ENCODE measurements around the gene CNPPD1.

Gene CNPPD1

DNA sequence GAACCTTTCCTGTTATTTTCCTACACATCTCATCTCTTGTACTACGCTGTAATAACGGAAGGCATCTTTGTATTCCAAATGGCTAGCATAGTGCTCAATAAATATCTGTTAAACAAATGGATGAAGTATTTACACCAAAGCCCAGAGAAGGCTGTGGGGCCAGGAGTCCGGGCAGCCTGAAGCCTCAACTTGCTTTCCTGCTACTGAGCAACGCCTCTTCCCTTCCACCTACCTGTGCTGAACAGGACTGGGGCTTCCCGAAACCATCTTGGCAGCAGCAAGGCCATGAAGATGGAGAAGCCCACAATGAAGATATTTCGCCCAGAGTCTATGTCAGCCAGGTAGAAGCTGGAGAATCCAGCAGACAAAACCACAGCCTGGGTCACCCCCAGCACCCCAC lies 13.6 kb downstream of the CNPPD1 start:
- no peak for DNase-seq

DNA sequence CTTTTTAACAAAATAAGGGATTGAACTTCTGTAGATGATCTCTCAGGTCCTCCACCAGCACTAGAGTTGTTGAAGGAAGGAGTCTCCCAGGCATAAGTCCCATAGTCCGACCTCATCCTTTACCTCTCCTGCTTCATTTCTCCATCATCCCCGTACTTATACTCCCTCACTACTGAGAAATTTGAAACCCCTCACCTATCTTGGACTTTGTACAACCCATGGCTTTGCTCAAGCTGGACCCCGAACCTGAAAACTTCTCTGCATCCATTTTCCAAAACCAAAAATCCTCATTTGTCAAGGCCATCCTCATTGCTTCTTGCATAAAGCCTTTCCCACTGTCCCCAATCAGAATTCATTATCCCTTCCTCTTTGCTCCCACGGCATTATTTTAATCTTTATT lies 15.6 kb downstream of the CNPPD1 start:
- no peak for DNase-seq

DNA sequence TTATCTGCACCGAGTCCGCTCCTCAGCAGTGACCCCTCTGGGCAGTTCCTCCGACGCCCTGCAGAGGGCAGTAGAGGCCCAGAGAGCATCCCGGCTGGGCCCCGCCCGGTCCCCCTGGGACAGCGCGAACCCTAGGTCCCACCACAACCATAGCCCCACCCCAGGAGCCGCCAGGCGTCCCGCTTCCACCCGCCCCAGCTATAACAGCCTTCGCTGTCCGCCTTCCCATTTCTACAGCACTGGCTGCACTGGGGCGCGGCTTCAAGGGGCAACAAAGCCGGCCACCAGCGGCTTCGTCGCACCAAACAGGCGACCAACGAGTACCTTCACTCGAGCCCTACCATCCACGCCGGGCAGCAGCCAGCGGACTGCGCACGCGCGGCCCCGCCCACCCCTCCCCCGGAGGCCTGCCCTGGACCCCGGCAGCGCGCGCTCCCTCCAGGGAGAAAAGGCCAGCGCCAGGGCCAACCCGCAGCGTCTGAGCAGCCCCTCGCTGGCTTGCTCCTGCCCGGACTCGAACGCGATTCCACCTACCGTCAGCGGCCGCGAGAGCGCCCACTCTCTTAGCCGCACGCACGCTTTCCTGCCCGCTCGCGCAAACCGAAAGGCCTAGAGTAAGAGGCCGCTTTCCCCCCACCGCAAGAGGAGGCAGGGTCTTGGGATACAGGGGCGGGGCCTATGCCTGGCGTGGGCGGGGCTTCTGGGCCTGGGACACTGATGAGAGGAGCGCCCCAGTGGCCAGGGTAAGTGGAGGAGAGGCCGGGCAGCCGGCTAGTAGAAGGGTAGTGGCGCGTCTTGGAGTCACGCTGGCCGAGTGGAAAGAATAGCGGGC lies 16.3 kb downstream of the CNPPD1 start, which contains the start of gene NHEJ1:
TSS of gene NHEJ1 (minus strand) at position 630 of the 832 bp plus-strand sequence. CDS start 2,453 bp downstream, outside the sequence.
- peak; percentile 68 to 100 (median 93) for DNase-seq

DNA sequence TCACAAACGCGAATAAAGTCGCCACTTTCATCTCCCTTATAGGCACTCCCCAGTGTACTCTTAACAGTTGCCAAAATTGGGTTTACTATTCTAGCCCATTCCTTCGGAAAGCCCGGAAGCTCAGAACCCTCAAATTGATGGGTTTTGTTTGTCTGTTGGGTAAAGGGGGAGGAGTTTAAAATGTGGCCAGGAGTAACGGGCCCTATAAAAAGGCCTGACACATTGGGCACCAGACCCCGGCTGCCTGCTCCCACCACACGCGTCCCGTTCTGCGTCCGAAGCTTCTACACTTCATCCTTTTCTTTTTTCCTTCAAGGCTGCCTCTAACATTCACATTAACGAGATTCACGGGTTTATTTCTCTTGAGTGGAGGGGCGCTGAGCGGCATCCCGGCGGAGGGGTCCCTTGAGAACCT lies 16.9 kb downstream of the CNPPD1 start:
- DNase-seq = no peak

DNA sequence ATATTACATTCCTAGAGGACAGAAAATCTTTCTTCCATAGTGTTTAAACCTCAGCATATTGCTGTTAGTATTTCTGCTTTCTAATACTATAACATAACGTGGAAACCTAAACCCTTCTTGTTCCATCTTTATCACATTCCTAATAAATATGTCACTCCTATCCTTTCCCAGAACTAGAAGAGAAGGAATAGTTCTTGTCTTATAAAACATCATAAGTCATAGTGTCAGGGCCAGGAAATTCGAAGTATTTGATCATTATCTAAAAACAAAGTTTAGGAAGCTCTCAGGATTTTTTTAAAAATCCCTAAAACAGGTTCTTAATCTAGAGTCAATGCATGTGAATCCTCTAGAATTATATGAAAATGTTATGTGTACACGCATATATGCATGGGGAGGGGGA lies 18.1 kb downstream of the CNPPD1 start:
- DNase-seq = no peak

DNA sequence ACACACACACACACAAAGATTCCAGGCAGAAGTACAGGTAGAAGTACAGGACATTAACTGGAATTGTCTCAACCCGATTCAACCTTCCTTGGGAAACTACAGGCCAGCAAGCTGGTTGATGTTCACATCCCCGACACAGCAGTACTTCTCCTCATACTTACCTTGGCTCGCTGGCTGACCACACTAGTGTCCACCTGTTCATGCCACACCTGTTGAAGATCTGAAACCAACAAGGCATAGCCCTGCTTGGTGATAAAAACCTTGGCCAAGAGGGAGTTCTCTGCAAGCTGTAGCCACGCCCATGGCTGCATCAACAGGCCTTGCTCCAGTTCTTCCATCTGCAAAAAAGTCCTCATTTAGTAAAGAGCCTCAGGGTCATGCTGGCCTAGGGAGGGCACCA lies 18.7 kb downstream of the CNPPD1 start:
- DNase-seq = no peak

DNA sequence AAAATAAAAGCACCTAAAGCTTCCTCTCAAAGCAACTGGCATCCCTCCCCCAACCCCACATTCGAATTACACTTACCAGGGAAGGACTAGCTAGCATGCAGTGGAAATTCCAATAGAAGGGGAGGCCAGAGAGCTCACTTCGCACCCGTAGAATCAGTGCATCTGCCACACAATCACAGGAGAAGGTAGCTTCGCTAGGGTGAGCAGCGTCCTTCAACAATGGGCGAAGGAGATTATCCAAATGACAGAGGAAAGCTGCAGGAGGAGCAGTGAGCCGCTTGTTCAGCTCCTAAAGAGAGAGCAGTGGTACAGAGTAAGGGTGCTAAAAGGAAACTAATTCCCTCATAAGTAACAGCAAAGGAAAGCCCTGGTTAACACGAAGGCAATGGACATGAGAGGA lies 19.3 kb downstream of the CNPPD1 start:
- no peak for DNase-seq

DNA sequence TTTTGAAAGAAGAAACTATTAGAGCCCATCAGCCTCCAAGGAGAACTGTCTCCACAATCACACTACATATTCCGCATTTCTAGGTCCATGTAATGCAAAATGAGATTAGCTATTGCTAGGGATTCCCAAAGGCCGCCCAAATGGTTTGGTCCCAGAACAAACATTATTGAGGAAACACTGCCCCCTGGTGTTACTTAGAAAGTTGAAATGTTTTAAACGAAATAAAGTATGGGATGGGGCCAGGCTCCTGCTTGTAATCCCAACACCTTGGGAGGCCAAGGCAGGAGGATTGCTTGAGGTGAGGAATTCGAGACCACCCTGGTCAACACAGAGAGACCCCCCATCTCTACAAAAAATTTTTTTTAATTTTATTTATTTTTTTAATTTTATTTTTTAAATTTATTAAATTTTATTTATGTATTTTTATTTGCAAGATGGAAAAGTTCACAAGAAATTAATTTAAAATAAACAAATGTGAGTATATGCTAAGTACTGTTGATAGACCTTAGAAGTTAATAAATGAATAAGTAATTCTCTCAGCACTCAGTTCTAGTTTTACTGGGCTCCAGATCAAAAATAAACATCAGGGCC lies 21.6 kb downstream of the CNPPD1 start:
- peak in 6 of 56 donors; percentile 3 to 35 (median 20) for DNase-seq

DNA sequence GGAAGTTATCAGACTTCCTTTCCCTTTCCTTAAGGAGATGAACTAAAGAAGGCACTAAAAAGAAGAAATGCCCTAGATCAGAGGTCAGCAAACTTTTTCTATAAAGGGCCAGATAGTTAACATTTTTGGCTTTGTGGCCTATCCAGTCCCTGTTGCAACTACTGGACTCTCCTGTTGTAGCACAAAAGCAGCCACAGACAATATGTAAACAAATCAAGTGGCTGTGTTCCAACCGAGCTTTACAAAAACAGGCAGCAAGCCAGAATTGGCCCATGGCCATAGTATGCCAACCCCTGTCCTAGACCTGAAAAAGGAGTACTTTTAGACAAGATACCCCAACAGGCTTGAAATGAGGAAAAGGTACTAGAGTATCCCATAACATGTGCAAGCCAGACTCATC lies 27.1 kb downstream of the CNPPD1 start:
- no peak for DNase-seq

DNA sequence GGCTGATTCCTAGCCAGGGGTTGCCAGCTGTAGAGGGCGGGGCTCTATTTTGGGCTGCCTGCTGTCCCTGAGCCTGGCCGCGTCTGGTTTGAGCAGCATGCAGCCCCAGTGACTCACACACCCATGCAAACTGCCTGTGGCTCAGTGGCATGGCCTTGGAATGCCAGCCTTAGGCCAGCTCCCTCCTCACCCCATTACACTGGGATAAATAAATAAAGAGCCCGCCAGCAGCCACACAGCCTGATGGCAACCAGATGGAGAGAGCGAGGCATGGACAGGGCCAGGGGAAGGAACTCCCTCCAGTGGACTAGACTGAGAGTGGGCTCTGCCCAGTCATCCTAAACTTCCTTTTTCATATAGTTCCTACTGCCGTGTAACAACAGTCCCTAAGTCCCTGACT lies 34.4 kb downstream of the CNPPD1 start:
- no peak for DNase-seq

DNA sequence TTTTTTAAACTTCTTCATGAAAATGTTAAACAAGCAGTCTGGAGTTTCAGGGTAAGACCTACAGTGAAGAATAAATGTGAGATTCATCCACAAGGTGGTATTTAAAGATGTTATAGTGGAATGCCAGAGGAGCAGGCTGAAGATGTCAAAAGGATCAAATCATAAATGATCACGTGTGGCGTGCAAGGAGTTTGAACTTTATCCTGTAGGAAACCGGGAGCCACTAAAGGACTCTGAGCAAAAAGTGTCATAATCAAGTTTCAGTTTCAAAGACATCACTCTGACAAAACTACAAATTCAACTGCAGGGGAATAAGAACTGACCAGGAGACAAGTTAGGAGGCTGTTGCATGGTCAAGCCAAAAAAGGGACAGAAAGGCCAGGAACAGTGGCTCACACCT lies 36.0 kb downstream of the CNPPD1 start:
- no peak for DNase-seq

DNA sequence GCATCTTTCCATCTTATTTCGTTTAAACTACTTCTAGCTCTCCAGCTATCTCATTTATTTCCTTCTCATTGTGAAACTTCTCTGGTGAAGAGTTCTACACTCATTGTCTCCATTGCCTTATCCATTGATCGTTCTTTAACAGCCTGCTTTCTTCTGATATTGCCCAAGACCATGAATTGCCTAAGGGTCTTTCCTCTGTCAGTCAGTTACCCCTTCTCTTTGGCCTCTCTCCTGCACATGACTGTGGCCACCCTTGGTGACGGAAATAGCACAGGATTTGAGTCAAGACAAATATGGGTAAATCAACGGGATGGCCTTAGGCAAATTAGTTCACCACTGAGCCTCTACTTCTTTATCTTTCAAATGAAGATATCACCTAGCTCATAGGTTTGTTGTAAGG lies 42.7 kb downstream of the CNPPD1 start:
- DNase-seq = no peak

DNA sequence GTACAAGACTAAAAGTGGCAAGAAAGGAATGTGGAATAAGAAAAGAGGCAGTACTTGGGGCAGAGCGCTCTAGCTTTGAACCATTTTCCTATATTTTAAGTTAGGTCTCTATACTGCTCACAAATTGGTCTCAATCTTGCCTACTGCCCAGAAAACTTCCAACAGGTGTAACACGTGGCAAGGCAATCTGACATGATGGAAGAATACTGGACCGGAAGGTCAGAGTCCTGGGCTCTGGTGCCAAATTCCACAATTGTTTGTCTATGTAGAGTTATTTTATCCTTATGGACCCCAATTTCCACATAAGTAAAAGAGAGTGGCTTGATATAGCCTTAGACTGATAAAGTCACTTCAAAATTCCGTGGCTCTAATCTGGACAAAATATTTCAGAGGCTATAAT lies 45.0 kb downstream of the CNPPD1 start:
- DNase-seq = no peak

DNA sequence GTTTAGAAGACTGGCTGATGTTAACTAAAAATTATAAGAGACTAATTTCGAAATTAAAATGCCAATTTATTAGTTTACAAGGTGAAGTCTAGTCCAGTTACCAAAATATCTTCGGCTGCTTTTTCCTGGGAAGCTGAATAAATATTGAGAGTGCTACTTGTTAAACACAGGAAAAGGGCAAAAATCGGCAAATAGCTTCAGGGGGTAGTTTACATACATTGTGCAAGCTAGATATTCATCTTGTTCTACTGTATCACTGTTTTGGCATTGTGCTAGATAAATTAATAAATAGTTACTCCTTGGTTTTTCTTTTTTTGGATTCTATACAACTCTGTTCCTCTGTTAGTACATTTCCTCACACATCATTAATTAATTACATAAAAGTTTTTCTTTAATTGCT lies 45.4 kb downstream of the CNPPD1 start:
- no peak for DNase-seq

DNA sequence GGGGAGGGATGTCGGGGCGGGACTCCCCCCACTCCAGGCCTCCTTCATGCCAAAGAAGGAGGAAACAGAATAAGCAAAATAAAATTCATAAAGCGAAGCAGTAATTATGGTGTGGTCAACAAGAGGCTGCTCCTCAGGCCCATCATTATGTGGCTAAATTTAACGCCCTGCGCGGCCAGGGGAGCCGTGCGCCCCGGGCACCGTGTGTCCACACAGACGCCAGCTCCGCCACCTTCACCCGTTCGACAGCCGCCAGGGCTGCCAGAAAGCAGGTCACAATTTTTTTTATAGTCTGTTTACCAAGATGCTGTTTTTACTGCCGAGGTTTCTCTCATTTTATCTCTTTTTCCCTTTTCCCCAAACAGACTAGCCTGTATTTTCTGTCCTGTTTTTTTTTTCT lies 47.1 kb downstream of the CNPPD1 start:
- no peak for DNase-seq

DNA sequence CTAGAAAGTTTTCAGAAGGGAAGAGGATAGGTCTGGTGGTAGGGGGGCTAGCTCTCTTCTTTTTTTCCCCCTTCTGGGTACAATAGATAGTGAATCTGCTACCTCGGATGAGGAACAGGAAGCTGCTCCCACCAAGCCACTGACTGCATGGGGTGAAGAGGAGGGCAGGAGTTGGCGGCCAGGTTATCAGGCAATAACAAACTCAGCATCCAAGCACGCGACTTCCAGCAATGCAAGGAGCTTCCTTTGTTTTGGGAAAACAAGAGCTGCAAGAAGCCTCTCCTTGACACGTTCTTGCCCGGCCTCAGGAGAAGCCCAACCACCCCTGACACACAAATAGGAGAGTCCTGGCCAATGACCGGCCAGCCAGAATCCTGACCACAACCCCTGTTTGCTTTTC lies 48.3 kb downstream of the CNPPD1 start:
- no peak for DNase-seq

DNA sequence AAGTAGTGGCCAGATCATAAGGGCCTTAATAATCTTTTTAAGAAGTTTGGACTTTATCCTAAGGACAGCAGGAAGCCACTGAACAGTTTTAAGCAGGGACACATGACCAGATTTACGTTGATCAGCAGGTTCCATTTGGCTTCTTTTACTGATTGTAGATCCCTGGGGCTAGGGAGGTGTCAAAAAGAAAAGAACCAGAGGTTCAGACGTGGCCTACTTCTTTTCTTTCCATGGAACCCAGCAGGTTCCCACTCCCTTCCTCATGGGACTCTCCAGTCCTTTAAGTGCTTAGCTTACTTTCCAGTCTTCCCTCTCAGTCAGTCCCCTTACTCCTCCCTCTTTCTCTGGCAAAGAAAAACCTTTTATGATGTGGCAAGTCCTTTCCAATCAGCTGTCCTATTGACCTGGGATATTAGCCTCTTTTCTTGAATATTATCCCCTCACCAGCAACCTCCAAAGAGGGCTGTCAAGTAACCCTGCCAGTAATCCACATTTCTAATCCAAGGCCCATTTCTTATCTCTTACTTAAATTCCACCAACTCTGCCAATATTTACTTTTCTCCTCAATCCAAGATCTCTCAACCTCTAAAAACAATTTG lies 49.6 kb downstream of the CNPPD1 start:
- no peak for DNase-seq

DNA sequence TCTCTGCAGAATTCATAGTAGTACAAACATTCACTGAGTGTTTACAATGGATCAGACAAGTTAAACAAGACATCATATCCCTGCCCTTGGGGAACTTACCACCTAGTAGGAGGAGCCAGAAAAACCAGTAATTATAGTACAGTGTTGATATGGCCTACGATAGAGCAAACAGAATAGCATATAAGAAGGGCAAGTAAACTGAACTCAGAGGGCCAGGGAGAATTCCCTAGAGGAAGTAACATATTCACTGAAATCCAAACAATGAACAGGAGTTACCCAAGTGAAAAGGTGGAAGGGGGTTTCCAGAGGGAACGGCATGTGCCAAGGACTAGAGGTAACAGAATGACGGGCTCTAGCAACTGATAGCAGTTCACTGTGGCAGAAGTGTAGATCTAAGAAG lies 50.2 kb downstream of the CNPPD1 start:
- DNase-seq = no peak

DNA sequence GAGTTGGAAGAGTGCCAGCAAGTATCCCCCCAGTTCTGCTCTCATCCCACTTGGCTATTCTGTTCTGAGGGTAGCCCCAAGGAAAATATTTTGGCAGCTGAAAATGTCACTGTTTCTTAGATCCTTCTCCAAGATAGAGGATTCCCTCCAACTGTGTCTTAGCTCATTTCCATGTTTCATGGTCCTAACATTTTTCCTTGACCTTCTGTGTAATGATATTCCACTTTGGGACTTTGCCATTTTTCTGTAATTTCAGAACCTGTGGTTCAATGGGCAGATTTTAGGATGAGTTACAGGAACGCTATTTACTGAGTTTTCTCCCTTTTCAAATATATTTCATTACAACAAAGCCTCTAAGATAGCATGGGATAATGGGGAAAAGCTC lies 50.8 kb downstream of the CNPPD1 start:
- DNase-seq = no peak

DNA sequence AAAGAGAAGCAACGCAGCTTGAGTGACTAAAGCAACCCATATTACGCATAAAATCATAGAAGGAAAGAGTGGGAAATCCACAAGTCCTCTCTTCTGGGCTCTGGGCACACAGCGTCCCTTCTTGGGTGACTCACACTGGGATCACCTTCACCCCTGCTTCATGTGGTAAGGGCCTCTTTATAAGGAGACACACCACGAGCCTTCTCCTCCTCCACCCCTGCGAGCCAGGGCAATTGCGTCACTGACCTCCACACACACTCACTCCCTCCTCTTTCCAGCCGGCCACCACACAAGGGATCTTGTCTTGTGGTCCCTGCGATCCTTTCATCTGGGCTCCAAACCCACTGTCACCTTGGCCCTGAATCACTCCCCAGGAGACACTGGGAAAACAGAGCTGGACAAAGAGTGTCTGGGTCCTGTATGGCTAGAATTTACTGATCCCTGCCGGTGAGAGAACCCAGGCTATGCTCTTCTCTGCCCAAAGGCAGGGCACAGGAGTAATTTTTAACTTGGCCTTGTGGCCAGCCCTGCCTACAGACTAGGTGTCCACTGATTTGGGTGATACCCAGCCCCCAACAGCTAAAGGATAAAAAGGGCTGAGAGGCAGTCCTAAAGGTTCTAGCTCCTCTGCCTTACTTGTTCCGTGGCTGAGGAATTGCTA lies 51.4 kb downstream of the CNPPD1 start:
- no peak for DNase-seq

DNA sequence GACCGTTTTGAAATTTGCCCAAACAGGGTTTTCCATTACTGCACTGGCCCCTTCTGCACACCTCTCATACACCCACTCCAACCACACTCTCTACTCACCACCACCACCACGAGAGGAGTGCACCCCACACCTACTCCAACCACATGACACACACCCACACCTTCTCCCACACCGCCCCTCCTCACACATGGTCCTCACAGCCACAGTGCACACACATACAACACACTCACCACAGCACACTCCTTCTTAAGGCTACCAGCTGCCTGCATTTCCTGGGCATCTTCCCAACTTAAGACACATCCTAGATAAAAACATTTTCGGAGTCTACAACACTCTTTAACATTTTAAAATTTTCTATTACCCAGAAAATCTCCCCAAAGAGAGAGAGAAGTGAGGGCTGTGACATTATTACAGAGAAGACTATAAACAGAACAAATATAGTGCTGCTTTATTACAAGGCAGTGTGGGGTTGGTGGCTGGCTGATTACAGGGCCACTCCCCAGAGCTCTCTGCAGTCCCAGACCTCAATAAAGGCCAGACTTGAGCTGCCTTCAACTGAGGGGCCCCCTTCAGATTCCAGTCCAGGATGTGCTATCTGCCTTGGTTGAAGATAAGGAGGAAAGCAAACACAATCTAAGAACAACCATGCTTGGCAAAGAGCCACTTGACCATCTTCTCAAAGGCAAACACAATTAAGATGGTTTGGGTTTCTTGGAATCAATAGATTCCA lies 52.2 kb downstream of the CNPPD1 start:
- peak in 1 of 56 donors; percentile 0 for DNase-seq
